Sigmoid colon (tissue), 7 donors: ENCODE measurements around the gene EDDM13. TPM values are rescaled to one million over a fixed set of nuclear protein-coding genes. Genes with fewer than 3 reads are reported as not detected.

ENCODE experiments used
- DNase-seq: peaks from one replicate; pipeline ENCODE4 v3.0.0-alpha.2; 2019
- H3K27ac ChIP-seq, 4 donors: fragments of 200-600 bp; sonication (generic); one replicate each; pipeline ENCODE4 v1.5.1; 2016 to 2019; ENCODE audit warnings: mild to moderate bottlenecking in 1 of 4
- H3K27me3 ChIP-seq, 3 donors: fragments of 200-600 bp; sonication (generic); one replicate each; pipeline ENCODE4 v1.5.1; 2019; ENCODE audit warnings: mild to moderate bottlenecking in 1 of 3
- H3K36me3 ChIP-seq, 4 donors: fragments of 200-600 bp; sonication (generic); one replicate each; pipeline ENCODE4 v1.5.1; 2016 to 2019
- H3K4me1 ChIP-seq, 4 donors: fragments of 200-600 bp; sonication (generic); one replicate each; pipeline ENCODE4 v1.5.1; 2017 to 2019
- H3K4me3 ChIP-seq, 4 donors: fragments of 200-600 bp; sonication (generic); one replicate each; pipeline ENCODE4 v1.5.1; 2017 to 2019; ENCODE audit warnings: mild to moderate bottlenecking in 2 of 4, moderate library complexity in 1 of 4
- H3K9me3 ChIP-seq, 4 donors: fragments of 200-600 bp in 3 of 4; sonication (generic) in 3 of 4; one replicate each; pipeline versions ENCODE4 v1.5.1 to v1.6.1; 2013 to 2019
- EP300 ChIP-seq, 4 donors: sonication (generic); formaldehyde crosslinking; IDR thresholded peaks; one replicate each; pipeline ENCODE4 v1.6.1; 2017; ENCODE audit warnings: antibody characterized with exemption in 4 of 4
- POLR2A ChIP-seq, 2 donors: fragments of 450-650 bp; IDR thresholded peaks; one replicate each; pipeline ENCODE4 v1.6.1; 2016; ENCODE audit warnings: antibody characterized with exemption in 2 of 2, mild to moderate bottlenecking in 2 of 2, moderate library complexity in 2 of 2
- POLR2AphosphoS5 ChIP-seq, 4 donors: sonication (generic); formaldehyde crosslinking; IDR thresholded peaks; one replicate each; pipeline ENCODE4 v1.6.1; 2017; ENCODE audit warnings: antibody characterized with exemption in 4 of 4
- WGBS, 2 donors: extraction: QIAGEN DNeasy Blood & Tissue Kit; methylation state at CpG; one replicate each; pipeline ENCODE4 v1.1.7; 2013; 5-methylcytosine and 5-hydroxymethylcytosine counted together
- intact Hi-C: fragments of 100-400 bp; cut with DNase I; formaldehyde crosslinking; loops from one replicate; pipeline ENCODE4 v1.15.1; 2023
- polyA plus RNA-seq, 3 donors: library from polyadenylated mRNA; stranded (reverse); fragments of 200-250 nt; gene quantifications; one replicate each; pipeline ENCODE4 v1.2.3, GENCODE V29; 2013
- small RNA-seq, 3 donors: library from RNA; depleted of rRNA; stranded (forward); fragments of <200 nt; gene quantifications; one replicate each; pipeline ENCODE3, GENCODE V24; 2016
- total RNA-seq, 4 donors: library from RNA; depleted of rRNA; stranded (reverse); fragments of >200 nt; gene quantifications; one replicate each; pipeline ENCODE4 v1.1.0, GENCODE V29; 2016
- TF ChIP-seq, protein P1 (sequence below), 4 experiments: fragments of 450-650 bp in 3 of 4; fragments of 200-600 bp in 1 of 4; IDR thresholded peaks; one replicate each; pipeline ENCODE4 v1.5.1; 2016 to 2019; ENCODE audit warnings: antibody characterized with exemption in 4 of 4, mild to moderate bottlenecking in 3 of 4, moderate library complexity in 2 of 4
- donor health status: healthy with polysubstance abuse.
- donor health status: Bipolar disorder and iron deficiency.
- donor health status: healthy.

Gene EDDM13
- total and polyA plus RNA-seq, 7 donors, result 0.32 to 10.8 TPM; not detected in 5

DNA sequence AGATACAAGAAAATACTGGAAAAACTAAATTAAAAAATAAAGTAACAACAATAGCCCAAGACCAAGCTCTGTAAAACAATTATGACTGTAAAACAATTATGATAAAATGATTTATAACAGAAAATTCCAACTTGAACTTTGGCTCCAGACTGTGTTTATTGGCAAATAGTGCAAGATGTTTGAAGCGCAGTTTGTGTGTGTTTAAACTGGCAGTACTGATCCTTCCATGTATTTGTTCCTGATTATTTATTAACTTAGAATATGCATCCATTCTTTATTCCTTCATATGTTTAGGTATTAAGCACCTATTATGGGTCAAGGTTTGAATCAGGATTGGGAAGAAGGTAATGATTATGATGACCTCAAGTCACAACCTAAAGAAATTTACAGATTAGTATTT is 83.0 kb downstream of the EDDM13 start:
- Histone ChIP-seq H3K27me3 (no peaks in the 10 kb centered on the region), H3K4me1 (no peaks in the 10 kb centered on the region)
- WGBS, 2 donors, result 25 to 60% methylated on average over 1 of the region's 1 CpG

DNA sequence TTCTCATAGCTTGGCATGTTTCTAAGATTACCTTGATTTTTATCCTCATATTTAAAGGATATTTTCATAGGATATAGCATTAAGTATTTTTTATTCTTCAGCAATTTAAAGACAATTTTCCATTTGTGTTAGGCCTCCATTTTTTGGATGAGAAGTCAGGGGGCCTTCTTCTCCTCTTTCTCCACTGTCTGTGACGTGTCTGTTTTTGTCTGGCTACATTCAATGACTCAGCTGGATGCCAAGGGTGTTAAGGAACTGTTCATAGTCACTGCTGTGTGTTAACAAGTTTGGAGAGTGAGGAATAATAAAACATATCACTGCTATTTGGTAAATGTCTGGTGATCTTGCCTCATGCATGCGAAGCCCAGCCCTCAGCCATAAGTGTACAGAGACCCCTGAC is 84.4 kb downstream of the EDDM13 start:
- Histone ChIP-seq H3K9me3 (peaks cover 0 to 7% (median 3%) of the 10 kb centered on the region in 4 donors), H3K4me1 (no peaks in the 10 kb centered on the region), H3K36me3 (peaks cover 0 to 7% (median 0%) of the 10 kb centered on the region in 4 donors), H3K27ac (no peak overlapping the region), H3K4me3 (no peak overlapping the region), H3K27me3 (no peaks in the 10 kb centered on the region)
- TF ChIP-seq EP300 (IDR thresholded peaks at IDR 0.05) (no peak), POLR2AphosphoS5 (IDR thresholded peaks at IDR 0.05) (no peak), POLR2A (IDR thresholded peaks at IDR 0.05) (no peak)
- TF ChIP-seq, protein P1, sequence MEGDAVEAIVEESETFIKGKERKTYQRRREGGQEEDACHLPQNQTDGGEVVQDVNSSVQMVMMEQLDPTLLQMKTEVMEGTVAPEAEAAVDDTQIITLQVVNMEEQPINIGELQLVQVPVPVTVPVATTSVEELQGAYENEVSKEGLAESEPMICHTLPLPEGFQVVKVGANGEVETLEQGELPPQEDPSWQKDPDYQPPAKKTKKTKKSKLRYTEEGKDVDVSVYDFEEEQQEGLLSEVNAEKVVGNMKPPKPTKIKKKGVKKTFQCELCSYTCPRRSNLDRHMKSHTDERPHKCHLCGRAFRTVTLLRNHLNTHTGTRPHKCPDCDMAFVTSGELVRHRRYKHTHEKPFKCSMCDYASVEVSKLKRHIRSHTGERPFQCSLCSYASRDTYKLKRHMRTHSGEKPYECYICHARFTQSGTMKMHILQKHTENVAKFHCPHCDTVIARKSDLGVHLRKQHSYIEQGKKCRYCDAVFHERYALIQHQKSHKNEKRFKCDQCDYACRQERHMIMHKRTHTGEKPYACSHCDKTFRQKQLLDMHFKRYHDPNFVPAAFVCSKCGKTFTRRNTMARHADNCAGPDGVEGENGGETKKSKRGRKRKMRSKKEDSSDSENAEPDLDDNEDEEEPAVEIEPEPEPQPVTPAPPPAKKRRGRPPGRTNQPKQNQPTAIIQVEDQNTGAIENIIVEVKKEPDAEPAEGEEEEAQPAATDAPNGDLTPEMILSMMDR (IDR thresholded peaks at IDR 0.05), result no peak
- no peak for DNase-seq
- intact Hi-C loops, result no loop called here
- WGBS, 2 donors, result 77 to 83% methylated on average over 2 of the region's 2 CpGs

More for the DNA sequence above, 83.0 kb downstream of the EDDM13 start:
- Histone ChIP-seq H3K4me3 (no peak overlapping the region), H3K36me3 (no peaks in the 10 kb centered on the region), H3K27ac (no peak overlapping the region), H3K9me3 (peaks cover 0 to 5% (median 0%) of the 10 kb centered on the region in 4 donors)
- TF ChIP-seq, protein P1 (IDR thresholded peaks at IDR 0.05), result no peak
- TF ChIP-seq POLR2AphosphoS5 (IDR thresholded peaks at IDR 0.05) (no peak), POLR2A (IDR thresholded peaks at IDR 0.05) (no peak), EP300 (IDR thresholded peaks at IDR 0.05) (no peak)
- DNase-seq, result no peak
- intact Hi-C loops, result no loop called here

Small RNAs within 50 kb of the gene (small RNA-seq; reads per million reads assigned to genes)
- gene RF00019, result 0 reads per million in 3 donors

Other genes with a start within 250 kb of the EDDM13 start
- gene ZNF787, start 151.5 kb upstream of the EDDM13 start, total RNA-seq, result 10 to 100 TPM; 11.0 to 14.1 (median 12.1) TPM
- gene ZNF787, start 151.5 kb upstream of the EDDM13 start, polyA plus RNA-seq, result 10 to 100 TPM; 25.2 to 38.3 (median 26.1) TPM
- 10 to 100 TPM; 25.3 to 57.4 (median 34.1) TPM for gene ZNF444, start 131.5 kb upstream of the EDDM13 start, total RNA-seq
- gene ZNF444, start 131.5 kb upstream of the EDDM13 start, polyA plus RNA-seq, result 10 to 100 TPM; 11.4 to 27.9 (median 14.3) TPM
- gene GALP, start 96.7 kb upstream of the EDDM13 start, total RNA-seq, result not detected
- gene GALP, start 96.7 kb upstream of the EDDM13 start, polyA plus RNA-seq, result not detected
- not detected for gene ZSCAN5B, start 75.0 kb upstream of the EDDM13 start, total RNA-seq
- gene ZSCAN5B, start 75.0 kb upstream of the EDDM13 start, polyA plus RNA-seq, result under 1 TPM in 2 of 3 donors, not detected in 1; 0.06 to 0.60 TPM
- gene ZSCAN5C, start 70.5 kb upstream of the EDDM13 start, total RNA-seq, result not detected
- not detected for gene ZSCAN5C, start 70.5 kb upstream of the EDDM13 start, polyA plus RNA-seq
- 1 to 10 TPM; 4.3 to 5.8 (median 5.4) TPM for gene ZSCAN5A, start 42.1 kb downstream of the EDDM13 start, total RNA-seq
- gene ZSCAN5A, start 42.1 kb downstream of the EDDM13 start, polyA plus RNA-seq, result 1 to 10 TPM; 5.1 to 7.2 (median 5.4) TPM
- gene ZNF582, start 120.8 kb downstream of the EDDM13 start, total RNA-seq, result 1 to 10 TPM; 3.9 to 5.5 (median 4.5) TPM
- gene ZNF582, start 120.8 kb downstream of the EDDM13 start, polyA plus RNA-seq, result 1 to 10 TPM; 2.0 to 2.4 (median 2.3) TPM
- gene ZNF583, start 131.6 kb downstream of the EDDM13 start, total RNA-seq, result 10 to 100 TPM in 2 of 4 donors, 1 to 10 TPM in 2; 8.7 to 12.7 (median 10.4) TPM
- gene ZNF583, start 131.6 kb downstream of the EDDM13 start, polyA plus RNA-seq, result 1 to 10 TPM in 2 of 3 donors, under 1 TPM in 1; under 0.01 to 1.4 (median 1.4) TPM
- gene ZNF667, start 204.6 kb downstream of the EDDM13 start, total RNA-seq, result 1 to 10 TPM; 2.9 to 6.9 (median 6.4) TPM
- gene ZNF667, start 204.6 kb downstream of the EDDM13 start, polyA plus RNA-seq, result 1 to 10 TPM in 1 of 3 donors, not detected in 2; 1.8 TPM
- gene ZNF471, start 235.1 kb downstream of the EDDM13 start, total RNA-seq, result 10 to 100 TPM in 1 of 4 donors, 1 to 10 TPM in 3; 8.1 to 11.4 (median 9.3) TPM
- 1 to 10 TPM in 1 of 3 donors, under 1 TPM in 2; 0.23 to 1.9 (median 0.60) TPM for gene ZNF471, start 235.1 kb downstream of the EDDM13 start, polyA plus RNA-seq